Peyer's patch (tissue), 4 donors: ENCODE results near the gene STMN3. TPM values are rescaled to one million over a fixed set of nuclear protein-coding genes. Genes with fewer than 3 reads are reported as not detected.
"Not testable (repeated sequence)": the region's sequence is repeated elsewhere in the genome, so short reads cannot be mapped to it uniquely, and the experiment has no call there.

Source experiments
- DNase-seq, 3 donors: peaks; one replicate each; pipeline ENCODE4 v3.0.0-alpha.2; 2017 to 2019
- H3K27ac ChIP-seq, 4 donors: fragments of 200-600 bp; sonication (generic); one replicate each; pipeline ENCODE4 v1.5.1; 2016 to 2019
- H3K27me3 ChIP-seq, 2 donors: fragments of 200-600 bp; sonication (generic); one replicate each; pipeline ENCODE4 v1.5.1; 2019
- H3K36me3 ChIP-seq, 3 donors: fragments of 200-600 bp; sonication (generic); one replicate each; pipeline ENCODE4 v1.5.1; 2016 to 2019
- H3K4me1 ChIP-seq, 4 donors: fragments of 200-600 bp; sonication (generic); one replicate each; pipeline ENCODE4 v1.5.1; 2016 to 2019
- H3K4me3 ChIP-seq, 4 donors: fragments of 200-600 bp; sonication (generic); 1 replicate in 3 of 4; 2 replicates in 1 of 4; pipeline ENCODE4 v1.5.1; 2016 to 2019; ENCODE audit warnings: mild to moderate bottlenecking in 1 of 4
- H3K9me3 ChIP-seq, 4 donors: fragments of 200-600 bp; sonication (generic); one replicate each; pipeline ENCODE4 v1.5.1; 2016 to 2019; ENCODE audit warnings: mild to moderate bottlenecking in 1 of 4
- CTCF ChIP-seq, 6 experiments: fragments of 450-650 bp in 4 of 6; fragments of 200-600 bp in 2 of 6; sonication (generic) in 1 of 6; IDR thresholded peaks; one replicate each; pipeline ENCODE4 v1.5.1; 2017 to 2019; ENCODE audit warnings: antibody characterized with exemption in 6 of 6, mild to moderate bottlenecking in 3 of 6, moderate library complexity in 1 of 6
- POLR2A ChIP-seq, 2 donors: fragments of 450-650 bp; IDR thresholded peaks; one replicate each; pipeline ENCODE4 v1.5.1; 2017; ENCODE audit warnings: antibody characterized with exemption in 2 of 2, mild to moderate bottlenecking in 2 of 2, moderate library complexity in 2 of 2
- total RNA-seq, 4 donors: library from RNA; depleted of rRNA; stranded (reverse); fragments of >200 nt; gene quantifications; one replicate each; pipeline ENCODE4 v1.1.0, GENCODE V29; 2016

The STMN3 gene
- total RNA-seq, 4 donors from 2014 or later: 3.4 to 23.1 (median 5.6) TPM

- Histone ChIP-seq H3K4me1 (peaks cover 0 to 17% (median 11%) of the 10 kb centered on the region in 4 donors), H3K36me3 (no peaks in the 10 kb centered on the region), H3K27me3 (no peaks in the 10 kb centered on the region), H3K27ac (peak overlapping the region; percentile 60 to 93 (median 86)), H3K4me3 (peak overlapping the region; percentile 46 to 68 (median 60)), H3K9me3 (no peaks in the 10 kb centered on the region)
- DNase-seq: peak in 2 of 3 donors; percentile 58 to 66
- TF ChIP-seq CTCF (IDR thresholded peaks at IDR 0.05): no peak
- no peak for TF ChIP-seq POLR2A (IDR thresholded peaks at IDR 0.05)
These were observed 10.5 kb downstream of the STMN3 start for GRCh38 chr20:63642527-63643247.

GRCh38 chr20:63641792-63642523 is 11.3 kb downstream of the STMN3 start:
- peak; percentile 93 to 99 (median 97) for DNase-seq
- Histone ChIP-seq H3K9me3 (no peaks in the 10 kb centered on the region), H3K36me3 (no peaks in the 10 kb centered on the region), H3K27ac (peak overlapping the region; percentile 82 to 100 (median 97)), H3K27me3 (no peaks in the 10 kb centered on the region), H3K4me3 (peak overlapping the region; percentile 62 to 84 (median 74)), H3K4me1 (peaks cover 0 to 19% (median 13%) of the 10 kb centered on the region in 4 donors)
- TF ChIP-seq POLR2A (IDR thresholded peaks at IDR 0.05) (peak in 1 of 2 donors; percentile 43), CTCF (IDR thresholded peaks at IDR 0.05) (peak; percentile 59 to 85 (median 81))

- Histone ChIP-seq H3K4me3 (peak overlapping the region; percentile 61 to 84 (median 71)), H3K27me3 (no peaks in the 10 kb centered on the region), H3K9me3 (no peaks in the 10 kb centered on the region), H3K36me3 (no peaks in the 10 kb centered on the region), H3K4me1 (peaks cover 0 to 26% (median 16%) of the 10 kb centered on the region in 4 donors), H3K27ac (peak overlapping the region; percentile 82 to 100 (median 97))
- DNase-seq: peak in 2 of 3 donors; percentile 55 to 78
- TF ChIP-seq CTCF (IDR thresholded peaks at IDR 0.05) (no peak), POLR2A (IDR thresholded peaks at IDR 0.05) (no peak)
These were observed 12.0 kb downstream of the STMN3 start for GRCh38 chr20:63641146-63641791.

GRCh38 chr20:63640686-63641085 is 12.5 kb downstream of the STMN3 start:
- H3K9me3 ChIP-seq, H3K36me3 ChIP-seq, H3K27me3 ChIP-seq: not testable (repeated sequence)
- peak overlapping the region; percentile 74 to 100 (median 91) for H3K27ac ChIP-seq
- peak in 1 of 3 donors; percentile 59 for DNase-seq
- peaks cover 0 to 26% (median 17%) of the 10 kb centered on the region in 4 donors for H3K4me1 ChIP-seq
- H3K4me3 ChIP-seq: peak overlapping the region; percentile 9 to 84 (median 71)

- Histone ChIP-seq H3K27ac (peak overlapping the region; percentile 74 to 100 (median 91)), H3K4me3 (peak overlapping the region in 3 of 4 donors; percentile 62 to 84 (median 80)), H3K27me3 (no peaks in the 10 kb centered on the region), H3K4me1 (peaks cover 0 to 26% (median 17%) of the 10 kb centered on the region in 4 donors), H3K36me3 (no peaks in the 10 kb centered on the region), H3K9me3 (no peaks in the 10 kb centered on the region)
- TF ChIP-seq CTCF (IDR thresholded peaks at IDR 0.05) (no peak), POLR2A (IDR thresholded peaks at IDR 0.05) (no peak)
- DNase-seq: peak in 2 of 3 donors; percentile 46 to 54
These were observed 13.1 kb downstream of the STMN3 start for GRCh38 chr20:63640086-63640485.
